ENCODE results near the gene RFNG. TPM values are rescaled to one million over a fixed set of nuclear protein-coding genes. Genes with fewer than 3 reads are reported as not detected.

The RFNG gene
- total and polyA plus RNA-seq, 2 of the 13 experiments (the other 11 are each of a cell fraction or from before 2014, with no cell fraction given) = 61.4 to 64.0 TPM

GRCh38 chr17:82021107-82021899 is 30.3 kb downstream of the RFNG start (continued):
- TF ChIP-seq ZNF18 (CRISPR knock-in tag; IDR thresholded peaks at IDR 0.05; ENCODE audit: insufficient replicate concordance) (no peak), ZNF780A (CRISPR knock-in tag; IDR thresholded peaks at IDR 0.05) (no peak), ARID5B (CRISPR knock-in tag; IDR thresholded peaks at IDR 0.05) (peak; percentile 35; the same call in 1 of the 2 replicates), ZSCAN9 (CRISPR knock-in tag; IDR thresholded peaks at IDR 0.05; ENCODE audit: borderline replicate concordance) (peak; percentile 80; the same call in 1 of the 2 replicates), ZNF546 (CRISPR knock-in tag; conservative IDR thresholded peaks at IDR 0.05) (no peak; the same call in 1 of the 2 replicates), TRAFD1 (CRISPR knock-in tag; IDR thresholded peaks at IDR 0.05; ENCODE audit: borderline replicate concordance) (0 out of 2 replicates have a peak, but pooled peaks have one; percentile 15), KDM5A (IDR thresholded peaks at IDR 0.05; ENCODE audit: borderline replicate concordance, low read length) (peak; percentile 58; the same call in 1 of the 2 replicates), MATR3 (CRISPR knock-in tag; IDR thresholded peaks at IDR 0.05) (no peak), REXO4 (CRISPR knock-in tag; IDR thresholded peaks at IDR 0.05; ENCODE audit: borderline replicate concordance) (no peak), KLF16 (CRISPR knock-in tag; IDR thresholded peaks at IDR 0.05) (peak in 1 of 2 experiments; percentile 87; a peak in 2 of 4 replicates), HIVEP1 (CRISPR knock-in tag; IDR thresholded peaks at IDR 0.05) (no peak), ZEB1 (IDR thresholded peaks at IDR 0.05; ENCODE audit: insufficient replicate concordance, low read depth) (peak; percentile 61), ZNF788 (CRISPR knock-in tag; IDR thresholded peaks at IDR 0.05; ENCODE audit: borderline replicate concordance) (peak; percentile 80; the same call in 1 of the 2 replicates), NFE2L2 (IDR thresholded peaks at IDR 0.05; ENCODE audit: low read length) (no peak), ONECUT2 (CRISPR knock-in tag; IDR thresholded peaks at IDR 0.05) (no peak), DDIT3 (CRISPR knock-in tag; IDR thresholded peaks at IDR 0.05) (no peak), ZNF674 (CRISPR knock-in tag; IDR thresholded peaks at IDR 0.05; ENCODE audit: low read depth) (no peak; the same call in 1 of the 2 replicates), NFKB2 (CRISPR knock-in tag; IDR thresholded peaks at IDR 0.05; ENCODE audit: borderline replicate concordance) (peak; percentile 86; the same call in 1 of the 2 replicates), ZNF563 (CRISPR knock-in tag; IDR thresholded peaks at IDR 0.05) (no peak), ELF4 (CRISPR knock-in tag; IDR thresholded peaks at IDR 0.05; ENCODE audit: borderline replicate concordance) (no peak), HNRNPK (IDR thresholded peaks at IDR 0.05; ENCODE audit: low read depth, low read length, poor library complexity, severe bottlenecking) (no peak), CHD2 (IDR thresholded peaks at IDR 0.05; ENCODE audit: low read depth, low read length) (0 out of 2 replicates have a peak, but pooled peaks have one; percentile 23)
